OCI-LY1 (cell line): ENCODE measurements around the gene IFNA2.
"Not testable (repeated sequence)": the region's sequence is repeated elsewhere in the genome, so short reads cannot be mapped to it uniquely, and the experiment has no call there.

Source experiments
- H2AFZ ChIP-seq: fragments of 200-600 bp; sonication (generic), shearing (Covaris generic); 2 replicates; pipeline ENCODE4 v1.6.0; 2014; ENCODE audit warnings: antibody characterized with exemption, mild to moderate bottlenecking, low read length
- H3F3A ChIP-seq: fragments of 200-600 bp; sonication (generic), shearing (Covaris generic); 2 replicates; pipeline ENCODE4 v1.6.0; 2014; ENCODE audit warnings: mild to moderate bottlenecking, antibody characterized with exemption, low read length, moderate library complexity; ENCODE audit not compliant: insufficient read depth
- H3K27ac ChIP-seq: fragments of 200-600 bp; sonication (generic); 2 replicates; pipeline ENCODE4 v1.5.1; 2014; ENCODE audit warnings: low read length, mixed run types, mild to moderate bottlenecking, low read depth; ENCODE audit not compliant: poor library complexity, severe bottlenecking
- H3K27me3 ChIP-seq: fragments of 200-600 bp; sonication (generic); 2 replicates; pipeline ENCODE4 v1.6.0; 2014; ENCODE audit warnings: antibody characterized with exemption, mild to moderate bottlenecking, low read length, moderate library complexity; ENCODE audit not compliant: insufficient read depth
- H3K36me3 ChIP-seq: fragments of 200-600 bp; sonication (generic); 2 replicates; pipeline ENCODE4 v1.6.1; 2014; ENCODE audit warnings: mild to moderate bottlenecking, antibody characterized with exemption, low read length, moderate library complexity, mixed read lengths; ENCODE audit not compliant: insufficient read depth
- H3K4me1 ChIP-seq: fragments of 200-600 bp; sonication (generic); 2 replicates; pipeline ENCODE4 v1.5.1; 2014; ENCODE audit warnings: mild to moderate bottlenecking, low read length, moderate library complexity; ENCODE audit not compliant: insufficient read depth, severe bottlenecking
- H3K4me2 ChIP-seq: fragments of 200-600 bp; sonication (generic), shearing (Covaris generic); 2 replicates; pipeline ENCODE4 v1.6.1; 2014; ENCODE audit warnings: low read length
- H3K4me3 ChIP-seq: fragments of 200-600 bp; sonication (generic); 2 replicates; pipeline ENCODE4 v1.5.1; 2014; ENCODE audit warnings: low read length, low read depth, mild to moderate bottlenecking, mixed read lengths; ENCODE audit not compliant: poor library complexity, severe bottlenecking
- H3K79me2 ChIP-seq: fragments of 200-600 bp; shearing (Covaris generic); 2 replicates; pipeline ENCODE4 v1.6.1; 2016; ENCODE audit warnings: mixed run types, low read length, mixed read lengths; ENCODE audit not compliant: insufficient read depth
- H3K9ac ChIP-seq: fragments of 200-600 bp; sonication (generic), shearing (Covaris generic); 2 replicates; pipeline ENCODE4 v1.6.1; 2014; ENCODE audit warnings: mild to moderate bottlenecking, low read length, mixed read lengths
- H3K9me2 ChIP-seq: fragments of 200-600 bp; sonication (generic), shearing (Covaris generic); 2 replicates; pipeline ENCODE4 v1.6.1; 2014; ENCODE audit warnings: low read depth, mild to moderate bottlenecking, low read length, mixed read lengths
- H3K9me3 ChIP-seq: fragments of 200-600 bp; shearing (Covaris generic); 2 replicates; pipeline ENCODE4 v1.6.1; 2014; ENCODE audit warnings: low read length, mixed read lengths
- H4K20me1 ChIP-seq: fragments of 200-600 bp; sonication (generic), shearing (Covaris generic); 2 replicates; pipeline ENCODE4 v1.6.0; 2016; ENCODE audit warnings: mild to moderate bottlenecking, low read length; ENCODE audit not compliant: insufficient read depth
- EZH2 ChIP-seq: fragments of 200-600 bp; sonication (generic), shearing (Covaris generic); IDR thresholded peaks from 2 replicates; pipeline ENCODE4 v1.8.0; 2017; ENCODE audit warnings: borderline replicate concordance, mixed run types, mild to moderate bottlenecking, antibody characterized with exemption, low read length, moderate library complexity, mixed read lengths
- TF ChIP-seq, protein P1 (sequence below): fragments of 200-600 bp; sonication (generic), shearing (Covaris generic); IDR thresholded peaks from 2 replicates; pipeline ENCODE4 v1.5.1; 2017; ENCODE audit warnings: mild to moderate bottlenecking, antibody characterized with exemption, low read length, moderate library complexity, mixed read lengths

Gene IFNA2

DNA sequence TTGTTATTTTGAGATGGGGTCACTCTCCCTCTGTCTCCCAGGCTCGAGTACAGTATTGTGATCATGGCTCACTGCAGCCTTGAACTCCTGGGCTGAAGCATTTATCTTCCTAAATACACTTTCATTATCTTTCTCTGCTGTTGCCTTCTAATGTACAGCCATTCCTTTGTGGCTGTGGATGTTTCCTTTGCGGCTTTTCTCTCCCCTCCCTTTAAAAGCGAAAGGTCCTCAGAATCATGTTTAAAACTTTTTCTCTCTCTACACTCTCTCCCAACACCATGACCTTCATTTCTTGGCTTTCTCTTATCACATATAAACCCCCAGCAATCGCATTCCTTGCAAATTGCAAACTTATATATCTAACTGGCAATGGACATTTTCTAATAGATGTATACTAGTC, 1.6 kb downstream of the IFNA2 start:
- H3K4me3 ChIP-seq: no peak overlapping the region

DNA sequence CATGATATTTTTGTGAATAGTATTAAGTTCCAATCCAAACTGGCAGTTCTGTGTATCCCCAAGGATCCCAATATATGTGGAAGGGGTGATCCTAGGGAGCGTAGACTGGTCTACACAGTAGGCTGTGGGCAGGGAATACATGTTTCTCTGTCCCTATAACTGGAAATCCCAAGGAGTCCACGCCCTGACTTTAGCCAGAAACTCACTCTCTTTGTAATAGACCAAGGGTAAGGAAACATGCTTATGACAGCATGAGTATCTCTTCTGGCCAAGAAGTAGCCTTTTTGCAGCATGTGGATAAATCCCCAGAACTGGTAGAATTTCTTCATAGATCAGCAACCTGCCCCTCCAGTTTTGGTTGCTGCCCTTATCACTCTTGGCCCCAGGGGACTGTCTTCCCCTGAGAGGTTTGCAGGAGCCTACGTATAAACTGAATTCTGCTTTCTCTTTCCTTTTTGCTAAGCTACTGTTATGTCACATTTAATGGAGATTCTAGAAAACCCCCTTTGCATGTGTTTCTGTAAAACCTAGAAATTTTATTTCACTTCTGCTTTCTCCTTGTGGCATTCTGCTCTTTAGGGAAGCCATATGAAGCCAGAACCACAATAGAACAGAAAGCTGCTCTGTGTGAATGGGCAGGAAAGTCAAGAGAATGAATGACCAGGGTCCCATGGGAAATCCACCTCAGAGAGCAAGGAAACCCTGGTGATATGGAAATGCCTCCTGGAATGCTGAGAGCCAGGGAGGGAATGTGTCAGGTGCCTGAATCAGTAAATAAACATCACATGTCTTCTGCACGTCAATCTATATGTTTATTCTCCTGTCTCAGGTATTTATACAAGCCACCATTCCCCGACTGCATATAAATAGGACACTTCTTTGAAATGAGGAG, 3.5 kb downstream of the IFNA2 start:
- no peak for TF ChIP-seq EZH2
- TF ChIP-seq, protein P1, sequence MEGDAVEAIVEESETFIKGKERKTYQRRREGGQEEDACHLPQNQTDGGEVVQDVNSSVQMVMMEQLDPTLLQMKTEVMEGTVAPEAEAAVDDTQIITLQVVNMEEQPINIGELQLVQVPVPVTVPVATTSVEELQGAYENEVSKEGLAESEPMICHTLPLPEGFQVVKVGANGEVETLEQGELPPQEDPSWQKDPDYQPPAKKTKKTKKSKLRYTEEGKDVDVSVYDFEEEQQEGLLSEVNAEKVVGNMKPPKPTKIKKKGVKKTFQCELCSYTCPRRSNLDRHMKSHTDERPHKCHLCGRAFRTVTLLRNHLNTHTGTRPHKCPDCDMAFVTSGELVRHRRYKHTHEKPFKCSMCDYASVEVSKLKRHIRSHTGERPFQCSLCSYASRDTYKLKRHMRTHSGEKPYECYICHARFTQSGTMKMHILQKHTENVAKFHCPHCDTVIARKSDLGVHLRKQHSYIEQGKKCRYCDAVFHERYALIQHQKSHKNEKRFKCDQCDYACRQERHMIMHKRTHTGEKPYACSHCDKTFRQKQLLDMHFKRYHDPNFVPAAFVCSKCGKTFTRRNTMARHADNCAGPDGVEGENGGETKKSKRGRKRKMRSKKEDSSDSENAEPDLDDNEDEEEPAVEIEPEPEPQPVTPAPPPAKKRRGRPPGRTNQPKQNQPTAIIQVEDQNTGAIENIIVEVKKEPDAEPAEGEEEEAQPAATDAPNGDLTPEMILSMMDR: no peak
- Histone ChIP-seq H3F3A (no peaks in the 10 kb centered on the region), H3K9me2 (no peaks in the 10 kb centered on the region), H3K4me2 (no peak overlapping the region), H3K27me3 (no peaks in the 10 kb centered on the region), H3K9me3 (no peaks in the 10 kb centered on the region), H2AFZ (no peak overlapping the region), H4K20me1 (no peaks in the 10 kb centered on the region), H3K4me3 (no peak overlapping the region), H3K27ac (no peak overlapping the region), H3K4me1 (no peaks in the 10 kb centered on the region), H3K79me2 (no peaks in the 10 kb centered on the region), H3K9ac (no peak overlapping the region), H3K36me3 (no peaks in the 10 kb centered on the region)

More for the DNA sequence above, 1.6 kb downstream of the IFNA2 start:
- Histone ChIP-seq H3K27me3 (no peaks in the 10 kb centered on the region), H3K4me1 (no peaks in the 10 kb centered on the region), H3F3A (no peaks in the 10 kb centered on the region), H4K20me1 (no peaks in the 10 kb centered on the region), H3K27ac (no peak overlapping the region), H2AFZ (no peak overlapping the region), H3K9me2 (no peaks in the 10 kb centered on the region), H3K4me2 (no peak overlapping the region), H3K36me3 (no peaks in the 10 kb centered on the region), H3K9me3 (no peaks in the 10 kb centered on the region), H3K9ac (no peak overlapping the region), H3K79me2 (no peaks in the 10 kb centered on the region)
- no peak for TF ChIP-seq EZH2
- TF ChIP-seq, protein P1: no peak

DNA sequence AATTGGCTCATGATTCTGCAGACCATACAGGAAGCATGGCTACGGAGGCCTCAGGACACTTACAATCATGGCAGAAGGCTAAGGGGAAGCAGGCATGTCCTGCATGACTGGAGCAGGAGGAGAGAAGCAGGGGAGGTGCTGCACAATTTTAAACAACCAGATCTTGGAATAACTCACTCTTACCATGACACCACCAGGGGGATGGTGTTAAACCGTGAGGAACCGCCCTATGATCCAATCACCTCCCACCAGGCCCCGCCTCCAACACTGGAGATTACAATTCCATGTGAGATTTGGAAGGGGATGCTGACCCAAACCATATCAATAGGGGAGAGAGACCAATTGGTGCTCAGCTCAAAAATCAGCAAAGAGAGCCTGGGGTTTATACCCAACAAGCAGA, 13.7 kb downstream of the IFNA2 start:
- H3K27me3 ChIP-seq, H2AFZ ChIP-seq: not testable (repeated sequence)

DNA sequence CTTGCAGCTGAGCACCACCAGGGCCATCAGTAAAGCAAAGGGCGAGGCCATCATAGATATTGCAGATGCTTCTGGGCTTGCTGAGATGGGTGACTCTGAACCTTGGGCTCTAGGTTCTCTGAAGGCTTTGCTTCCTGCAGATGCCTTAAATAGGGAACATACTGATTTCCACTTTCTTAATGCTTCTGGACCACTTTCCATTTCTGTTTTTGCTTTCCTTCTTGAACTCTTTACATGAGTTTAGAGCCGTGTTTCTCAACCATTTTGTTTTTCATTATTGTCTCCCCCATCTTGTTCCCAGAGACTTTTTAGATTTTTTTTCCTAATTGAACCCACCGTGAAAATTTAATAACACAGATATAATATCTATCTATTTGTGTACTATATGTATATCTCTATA, 17.2 kb downstream of the IFNA2 start, which contains the start of gene IFNA13:
IFNA13 (minus strand) TSS at position 101 of the 400 bp plus-strand sequence; CDS start at position 54, 47 bp downstream.
- H3K4me1 ChIP-seq: no peaks in the 10 kb centered on the region
- no peak within 1 kb of the TSS for H3K4me2 ChIP-seq
- no peaks in the 10 kb centered on the region for H3K9me2 ChIP-seq
- H3K36me3 ChIP-seq: no peaks in the 10 kb centered on the region
- no peaks in the 10 kb centered on the region for H3K79me2 ChIP-seq
- no peak within 1 kb of the TSS for H3K27ac ChIP-seq
- H3K4me3 ChIP-seq: no peak within 1 kb of the TSS
- H3K27me3 ChIP-seq: no peaks in the 10 kb centered on the region
- no peak within 1 kb of the TSS for H3K9ac ChIP-seq
- H4K20me1 ChIP-seq: no peaks in the 10 kb centered on the region
- TF ChIP-seq, protein P1: no peak
- no peak for TF ChIP-seq EZH2
- no peaks in the 10 kb centered on the region for H3F3A ChIP-seq
- H2AFZ ChIP-seq: no peak within 1 kb of the TSS
- H3K9me3 ChIP-seq: no peaks in the 10 kb centered on the region

More for the DNA sequence above, 13.7 kb downstream of the IFNA2 start:
- H3K9me3 ChIP-seq, H3K27ac ChIP-seq, H3K9me2 ChIP-seq, H3K4me3 ChIP-seq, H3K79me2 ChIP-seq, H3K4me2 ChIP-seq, H3K36me3 ChIP-seq, H3F3A ChIP-seq, H3K9ac ChIP-seq, H4K20me1 ChIP-seq, H3K4me1 ChIP-seq: not testable (repeated sequence)

DNA sequence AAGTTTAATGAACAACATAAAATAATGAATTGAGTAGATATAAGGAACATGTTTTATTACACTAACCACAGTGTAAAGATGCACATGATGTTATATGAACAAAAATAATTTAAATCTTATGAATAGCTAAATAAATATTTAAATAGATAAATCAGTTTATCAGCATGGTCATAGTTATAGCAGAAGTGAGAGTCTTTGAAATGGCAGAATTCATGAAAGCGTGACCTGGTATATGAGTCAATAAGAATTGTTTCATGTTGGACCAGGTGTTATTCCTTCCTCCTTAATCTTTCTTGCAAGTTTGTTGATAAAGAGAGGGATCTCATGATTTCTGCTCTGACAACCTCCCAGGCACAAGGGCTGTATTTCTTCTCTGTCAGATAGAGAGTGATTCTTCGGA, 18.0 kb downstream of the IFNA2 start:
- not testable (repeated sequence) for H3K9me2 ChIP-seq, H3K9ac ChIP-seq, H3K4me1 ChIP-seq, H4K20me1 ChIP-seq, H3F3A ChIP-seq, H3K4me3 ChIP-seq, H2AFZ ChIP-seq, H3K79me2 ChIP-seq, H3K27me3 ChIP-seq, H3K36me3 ChIP-seq, H3K4me2 ChIP-seq, H3K9me3 ChIP-seq, H3K27ac ChIP-seq
